Measurements from ENCODE around the gene PPP1R2. TPM values are rescaled to one million over a fixed set of nuclear protein-coding genes. Genes with fewer than 3 reads are reported as not detected.

The PPP1R2 gene
- total RNA-seq, 2 donors from 2014 or later = 55.6 to 69.0 TPM

GRCh38 chr3:195546130-195546560 is 3.0 kb upstream of the PPP1R2 start:
- peaks cover 23 to 40% of the 10 kb centered on the region in 2 donors for H3K4me1 ChIP-seq (ENCODE audit: control insufficient read depth in 1 of 2, low read depth in 2 of 2)
- H3K9me3 ChIP-seq = no peaks in the 10 kb centered on the region
- no peak for TF ChIP-seq CTCF (IDR thresholded peaks at IDR 0.05)
- DNase-seq (ENCODE audit: low spot score) (peak; percentile 65), ATAC-seq (ENCODE audit: insufficient number of reproducible peaks, low FRiP score, low read depth) (peak; percentile 77)
- no peaks in the 10 kb centered on the region for H3K27me3 ChIP-seq (replicated peaks; ENCODE audit: insufficient read depth)
- H3K36me3 ChIP-seq = no peaks in the 10 kb centered on the region
- H3K4me3 ChIP-seq = peak overlapping the region; percentile 53
- H3K27ac ChIP-seq = peak overlapping the region; percentile 75 to 81

GRCh38 chr3:195544634-195545033 is 1.5 kb upstream of the PPP1R2 start:
- no peaks in the 10 kb centered on the region for H3K36me3 ChIP-seq
- peak overlapping the region; percentile 54 to 91 for H3K27ac ChIP-seq
- DNase-seq (ENCODE audit: low spot score) (no peak), ATAC-seq (ENCODE audit: insufficient number of reproducible peaks, low FRiP score, low read depth) (peak; percentile 38)
- H3K27me3 ChIP-seq (replicated peaks; ENCODE audit: insufficient read depth) = no peaks in the 10 kb centered on the region
- no peaks in the 10 kb centered on the region for H3K9me3 ChIP-seq
- H3K4me1 ChIP-seq (ENCODE audit: control insufficient read depth in 1 of 2, low read depth in 2 of 2) = peaks cover 33 to 49% of the 10 kb centered on the region in 2 donors
- TF ChIP-seq CTCF (IDR thresholded peaks at IDR 0.05) = no peak
- H3K4me3 ChIP-seq = no peak overlapping the region

GRCh38 chr3:195544230-195544536 is 1.1 kb upstream of the PPP1R2 start:
- H3K27ac ChIP-seq = peak overlapping the region; percentile 54 to 91
- H3K4me1 ChIP-seq (ENCODE audit: control insufficient read depth in 1 of 2, low read depth in 2 of 2) = peaks cover 35 to 54% of the 10 kb centered on the region in 2 donors
- H3K4me3 ChIP-seq = peak overlapping the region; percentile 87
- no peaks in the 10 kb centered on the region for H3K9me3 ChIP-seq
- H3K27me3 ChIP-seq (replicated peaks; ENCODE audit: insufficient read depth) = no peaks in the 10 kb centered on the region
- DNase-seq (ENCODE audit: low spot score) = no peak
- no peak for ATAC-seq (ENCODE audit: insufficient number of reproducible peaks, low FRiP score, low read depth)
- no peak for TF ChIP-seq CTCF (IDR thresholded peaks at IDR 0.05)
- no peaks in the 10 kb centered on the region for H3K36me3 ChIP-seq

- ATAC-seq (ENCODE audit: insufficient number of reproducible peaks, low FRiP score, low read depth) (peak; percentile 14), DNase-seq (ENCODE audit: low spot score) (no peak)
- Histone ChIP-seq H3K4me1 (ENCODE audit: control insufficient read depth in 1 of 2, low read depth in 2 of 2) (peaks cover 37 to 58% of the 10 kb centered on the region in 2 donors), H3K27me3 (replicated peaks; ENCODE audit: insufficient read depth) (no peaks in the 10 kb centered on the region), H3K4me3 (peak overlapping the region; percentile 87), H3K27ac (peak overlapping the region; percentile 84 to 91), H3K36me3 (no peaks in the 10 kb centered on the region), H3K9me3 (no peaks in the 10 kb centered on the region)
- no peak for TF ChIP-seq CTCF (IDR thresholded peaks at IDR 0.05)
These were observed 540 bp upstream of the PPP1R2 start for GRCh38 chr3:195543500-195544229.

GRCh38 chr3:195542316-195542697 is 818 bp downstream of the PPP1R2 start:
- Histone ChIP-seq H3K27ac (peak overlapping the region; percentile 84 to 91), H3K36me3 (no peaks in the 10 kb centered on the region), H3K27me3 (replicated peaks; ENCODE audit: insufficient read depth) (no peaks in the 10 kb centered on the region), H3K4me3 (peak overlapping the region; percentile 87), H3K9me3 (no peaks in the 10 kb centered on the region), H3K4me1 (ENCODE audit: control insufficient read depth in 1 of 2, low read depth in 2 of 2) (peaks cover 41 to 58% of the 10 kb centered on the region in 2 donors)
- ATAC-seq (ENCODE audit: insufficient number of reproducible peaks, low FRiP score, low read depth) (no peak), DNase-seq (ENCODE audit: low spot score) (no peak)
- no peak for TF ChIP-seq CTCF (IDR thresholded peaks at IDR 0.05)

All from thoracic aorta (tissue), 2 donors.